Mucosa of rectum (tissue), 2 donors: ENCODE data around the gene VAX1.

Source experiments
- H3K27ac ChIP-seq, 2 donors: one replicate each; pipeline ENCODE4 v1.7.0; 2013; ENCODE audit warnings: inconsistent platforms in 2 of 2, low read depth in 2 of 2, low read length in 2 of 2
- H3K27me3 ChIP-seq, 2 donors: one replicate each; pipeline ENCODE4 v1.7.0; 2013; ENCODE audit warnings: low read length in 2 of 2; ENCODE audit not compliant: control insufficient read depth in 2 of 2, insufficient read depth in 2 of 2
- H3K36me3 ChIP-seq, 2 donors: one replicate each; pipeline ENCODE4 v1.7.0; 2013; ENCODE audit warnings: low read length in 2 of 2; ENCODE audit not compliant: control insufficient read depth in 2 of 2, insufficient read depth in 2 of 2
- H3K4me1 ChIP-seq, 2 donors: one replicate each; pipeline ENCODE4 v1.7.0; 2013; ENCODE audit warnings: low read length in 2 of 2, mild to moderate bottlenecking in 1 of 2; ENCODE audit not compliant: control insufficient read depth in 2 of 2, insufficient read depth in 2 of 2
- H3K4me3 ChIP-seq, 2 donors: one replicate each; pipeline ENCODE4 v1.7.0; 2013; ENCODE audit warnings: low read length in 2 of 2
- H3K9ac ChIP-seq, 2 donors: one replicate each; pipeline ENCODE4 v1.7.0; 2013; ENCODE audit warnings: low read length in 2 of 2, low read depth in 1 of 2, mild to moderate bottlenecking in 1 of 2
- H3K9me3 ChIP-seq, 2 donors: one replicate each; pipeline ENCODE4 v1.7.0; 2013; ENCODE audit warnings: low read length in 2 of 2; ENCODE audit not compliant: control insufficient read depth in 2 of 2
- donor health status: healthy.
- donor health status: Normal muscosa, but diverticular disease.

Gene VAX1

DNA sequence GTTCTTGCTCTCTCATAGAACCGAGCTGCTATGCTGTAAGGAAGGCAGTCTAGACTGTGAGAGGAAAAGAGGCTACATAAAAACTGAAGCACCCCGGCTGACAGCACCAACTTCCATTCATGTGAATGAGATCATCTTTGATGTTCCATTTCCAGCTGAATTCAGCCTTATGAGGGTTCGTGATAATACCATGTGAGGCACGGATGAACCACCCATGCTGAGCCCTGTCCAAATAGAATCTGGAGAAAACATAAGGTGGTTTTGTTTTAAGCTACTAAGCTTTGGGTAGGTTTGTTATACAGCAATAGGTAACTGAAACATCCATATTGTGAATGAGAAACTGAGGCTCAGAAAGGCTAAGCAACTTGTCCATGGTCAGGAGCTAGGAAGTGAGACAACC is 6.9 kb upstream of the VAX1 start:
- H3K9me3 ChIP-seq, result peaks cover 4 to 7% of the 10 kb centered on the region in 2 donors
- no peak overlapping the region for H3K4me3 ChIP-seq
- H3K9ac ChIP-seq, result no peak overlapping the region
- H3K27me3 ChIP-seq, result peaks cover 27 to 35% of the 10 kb centered on the region in 2 donors
- no peak overlapping the region for H3K27ac ChIP-seq
- no peaks in the 10 kb centered on the region for H3K4me1 ChIP-seq
- H3K36me3 ChIP-seq, result no peaks in the 10 kb centered on the region

DNA sequence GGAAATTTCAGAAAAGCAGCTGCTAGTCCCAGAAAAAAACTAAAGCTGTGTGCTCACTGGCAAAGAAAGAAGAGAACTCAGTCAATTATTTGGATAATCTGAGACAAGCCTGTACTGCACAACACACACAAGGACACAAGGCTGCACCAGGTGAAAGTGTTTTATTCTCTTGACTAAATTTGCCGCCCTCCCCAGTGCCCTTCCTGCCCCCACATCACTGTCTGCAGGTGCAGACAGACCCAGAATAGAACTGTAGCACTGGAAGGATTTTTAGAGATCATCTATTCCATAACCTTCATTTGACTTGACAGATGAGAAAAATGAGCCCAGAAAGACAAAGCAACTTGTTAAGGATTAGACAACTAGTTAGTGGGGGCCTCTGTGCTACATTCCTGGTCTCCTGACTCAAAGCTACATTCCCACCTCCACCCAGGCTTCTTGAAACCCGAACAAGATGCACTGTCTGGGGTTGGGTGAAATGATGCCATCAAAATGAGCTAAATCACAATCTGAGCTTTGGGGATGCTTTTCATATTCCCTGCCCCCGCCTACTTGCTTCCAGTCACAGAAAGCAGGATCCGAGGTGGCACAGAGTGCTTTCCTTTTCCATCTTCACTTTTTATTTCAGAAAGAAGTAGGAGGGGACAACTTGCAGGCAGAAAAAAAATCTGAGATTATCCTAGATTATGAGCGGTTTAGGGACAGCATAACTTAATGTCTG is 5.2 kb upstream of the VAX1 start:
- Histone ChIP-seq H3K27ac (no peak overlapping the region), H3K9ac (no peak overlapping the region), H3K9me3 (peaks cover 4 to 7% of the 10 kb centered on the region in 2 donors), H3K27me3 (peaks cover 38 to 41% of the 10 kb centered on the region in 2 donors), H3K36me3 (no peaks in the 10 kb centered on the region), H3K4me3 (no peak overlapping the region), H3K4me1 (no peaks in the 10 kb centered on the region)

DNA sequence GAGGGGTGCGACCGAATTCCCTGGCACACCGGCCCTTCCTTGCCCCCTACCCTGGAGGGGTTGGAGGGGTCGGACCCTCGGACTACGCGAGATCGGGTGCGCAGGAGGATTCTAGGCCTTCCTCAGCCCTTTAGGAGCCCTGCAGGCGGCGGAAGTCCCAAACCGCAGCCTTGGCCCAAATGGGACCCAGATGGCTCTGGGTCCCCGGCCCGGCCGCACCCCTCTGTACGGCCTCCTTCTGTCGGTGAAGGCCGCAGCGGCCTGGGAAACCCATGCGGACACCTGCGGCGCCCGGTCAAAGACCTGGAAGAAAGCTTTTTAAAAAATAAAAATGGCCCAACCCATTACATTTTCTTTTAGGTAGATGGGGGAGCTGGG is 2.4 kb upstream of the VAX1 start:
- H3K36me3 ChIP-seq, result no peaks in the 10 kb centered on the region
- peaks cover 4 to 7% of the 10 kb centered on the region in 2 donors for H3K9me3 ChIP-seq
- H3K27me3 ChIP-seq, result peaks cover 49 to 63% of the 10 kb centered on the region in 2 donors
- H3K4me3 ChIP-seq, result no peak overlapping the region
- no peak overlapping the region for H3K9ac ChIP-seq
- no peak overlapping the region for H3K27ac ChIP-seq
- peaks cover 0 to 5% of the 10 kb centered on the region in 2 donors for H3K4me1 ChIP-seq

GRCh38 chr10:117139581-117140524 is 1.8 kb upstream of the VAX1 start:
- no peak overlapping the region for H3K4me3 ChIP-seq
- H3K27me3 ChIP-seq, result peaks cover 52 to 70% of the 10 kb centered on the region in 2 donors

DNA sequence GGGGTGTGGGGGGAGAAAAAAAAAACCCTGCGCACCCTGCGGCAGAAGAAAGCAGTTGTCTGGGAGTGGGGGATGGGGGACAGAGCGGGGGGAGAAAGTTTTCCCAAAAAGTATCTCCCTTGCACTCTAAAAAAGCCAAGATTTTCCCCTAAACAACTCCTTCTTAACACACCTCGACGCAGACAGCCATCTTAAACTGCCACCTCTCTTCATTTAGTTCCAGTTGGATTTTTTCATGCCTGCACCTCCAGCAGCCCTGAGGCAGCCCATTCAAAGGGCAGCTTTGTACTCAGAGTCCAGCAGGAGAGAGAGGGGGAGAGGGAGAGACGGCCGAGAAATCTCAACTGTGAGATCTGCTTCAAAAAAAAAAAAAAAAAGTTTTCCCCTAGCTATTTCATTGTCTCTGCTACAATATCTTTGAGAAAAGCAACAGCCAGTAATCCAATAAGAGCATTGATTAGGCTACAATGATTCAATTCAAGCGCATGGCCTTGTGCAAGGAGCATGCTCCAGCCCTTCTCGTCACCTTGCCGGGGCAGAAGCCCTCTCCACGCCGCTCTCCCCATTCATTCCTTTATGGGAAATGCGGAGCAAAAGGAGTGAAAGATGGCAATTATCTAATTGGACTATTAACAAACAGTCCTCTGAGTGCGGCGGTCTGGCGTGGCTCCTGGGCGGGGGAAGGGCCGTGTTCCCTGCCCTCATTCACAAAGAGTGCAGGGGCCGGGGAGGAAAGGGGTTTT is 939 bp upstream of the VAX1 start:
- Histone ChIP-seq H3K27me3 (peaks cover 50 to 75% of the 10 kb centered on the region in 2 donors), H3K4me3 (no peak overlapping the region), H3K9me3 (no peaks in the 10 kb centered on the region), H3K4me1 (peaks cover 0 to 7% of the 10 kb centered on the region in 2 donors), H3K36me3 (no peaks in the 10 kb centered on the region), H3K27ac (no peak overlapping the region), H3K9ac (no peak overlapping the region)

More at GRCh38 chr10:117139581-117140524, 1.8 kb upstream of the VAX1 start:
- no peaks in the 10 kb centered on the region for H3K36me3 ChIP-seq
- H3K4me1 ChIP-seq, result peaks cover 0 to 6% of the 10 kb centered on the region in 2 donors
- H3K9me3 ChIP-seq, result peaks cover 2 to 4% of the 10 kb centered on the region in 2 donors
- no peak overlapping the region for H3K9ac ChIP-seq
- no peak overlapping the region for H3K27ac ChIP-seq

GRCh38 chr10:117137031-117137910 is 799 bp downstream of the VAX1 start:
- Histone ChIP-seq H3K36me3 (no peaks in the 10 kb centered on the region), H3K27ac (no peak overlapping the region), H3K27me3 (peaks cover 61 to 74% of the 10 kb centered on the region in 2 donors), H3K4me1 (peaks cover 0 to 7% of the 10 kb centered on the region in 2 donors), H3K9me3 (no peaks in the 10 kb centered on the region), H3K4me3 (peak overlapping the region in 1 of 2 donors; percentile 16), H3K9ac (no peak overlapping the region)

DNA sequence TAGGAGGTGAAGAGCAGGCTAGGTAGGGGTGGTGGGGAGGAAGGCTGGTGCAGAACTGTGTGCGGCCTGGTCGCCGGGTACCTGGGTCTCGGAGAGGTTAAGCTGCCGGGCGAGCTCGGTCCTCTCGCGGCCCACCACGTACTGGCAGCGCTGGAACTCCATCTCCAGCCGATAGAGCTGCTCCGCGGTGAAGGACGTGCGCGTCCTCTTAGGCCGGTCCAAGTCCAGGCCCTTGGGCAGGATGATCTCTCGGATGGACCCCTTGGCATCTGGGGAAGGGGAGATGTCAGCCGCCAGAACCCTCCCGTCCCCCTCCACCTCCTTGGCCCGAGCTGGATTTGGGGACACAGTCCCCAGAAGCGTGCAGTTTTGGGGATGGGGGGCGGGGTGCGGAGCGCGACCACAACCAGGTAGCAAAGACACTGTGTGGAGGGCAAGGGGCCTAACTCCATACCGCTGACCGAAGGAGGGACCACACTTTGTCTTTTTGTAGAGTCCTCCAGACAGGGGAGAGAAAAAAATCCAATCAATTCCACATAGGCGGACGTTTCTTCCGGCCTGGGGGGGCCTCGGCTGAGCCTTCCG is 1.6 kb downstream of the VAX1 start:
- Histone ChIP-seq H3K4me1 (peaks cover 2 to 9% of the 10 kb centered on the region in 2 donors), H3K27ac (no peak overlapping the region), H3K27me3 (peaks cover 61 to 80% of the 10 kb centered on the region in 2 donors), H3K36me3 (no peaks in the 10 kb centered on the region), H3K9ac (no peak overlapping the region), H3K9me3 (no peaks in the 10 kb centered on the region), H3K4me3 (no peak overlapping the region)

- Histone ChIP-seq H3K9me3 (no peaks in the 10 kb centered on the region), H3K36me3 (no peaks in the 10 kb centered on the region), H3K9ac (no peak overlapping the region), H3K27me3 (peaks cover 67 to 85% of the 10 kb centered on the region in 2 donors), H3K4me1 (peaks cover 6 to 13% of the 10 kb centered on the region in 2 donors), H3K27ac (no peak overlapping the region), H3K4me3 (no peak overlapping the region)
Observed at GRCh38 chr10:117135480-117136140, 2.5 kb downstream of the VAX1 start.

GRCh38 chr10:117135026-117135372 is 3.1 kb downstream of the VAX1 start:
- Histone ChIP-seq H3K27ac (no peak overlapping the region), H3K27me3 (peaks cover 66 to 86% of the 10 kb centered on the region in 2 donors), H3K4me1 (peaks cover 6 to 13% of the 10 kb centered on the region in 2 donors), H3K9me3 (no peaks in the 10 kb centered on the region), H3K9ac (no peak overlapping the region), H3K36me3 (no peaks in the 10 kb centered on the region), H3K4me3 (no peak overlapping the region)
